K562 (cell line): Measurements from ENCODE around the gene SLC35B1.

ENCODE experiments used
- CBFB ChIP-seq: sonication (generic); formaldehyde crosslinking; IDR thresholded peaks from 2 replicates; pipeline ENCODE4 v1.4.0; 2020; ENCODE audit warnings: mild to moderate bottlenecking, missing genetic modification reagents
- DACH1 ChIP-seq: fragments of 450-650 bp; IDR thresholded peaks from 2 replicates; pipeline ENCODE4 v1.6.1; 2018; ENCODE audit not compliant: partially characterized antibody
- FOXJ3 ChIP-seq: sonication (generic); formaldehyde crosslinking; IDR thresholded peaks from 2 replicates; pipeline ENCODE4 v1.4.0; 2020; ENCODE audit warnings: mild to moderate bottlenecking, missing genetic modification reagents
- GABPB1 ChIP-seq: sonication (generic); formaldehyde crosslinking; IDR thresholded peaks from 2 replicates; pipeline ENCODE4 v1.8.0; 2022; ENCODE audit warnings: mild to moderate bottlenecking, missing genetic modification reagents
- HCFC1 ChIP-seq: IDR thresholded peaks from 2 replicates; pipeline ENCODE4 v1.6.1; 2012; ENCODE audit warnings: low read depth, low read length, improper control_type of control experiment
- HNRNPH1 ChIP-seq: fragments of 200-400 bp; formaldehyde crosslinking; optimal IDR thresholded peaks from 2 replicates; pipeline ENCODE3; 2017; ENCODE audit warnings: low read depth, mild to moderate bottlenecking, low read length, moderate library complexity
- MTA2 ChIP-seq: fragments of 450-650 bp; IDR thresholded peaks from 2 replicates; pipeline ENCODE4 v1.6.1; 2016; ENCODE audit warnings: low read depth
- POLR2A ChIP-seq: fragments of 450-650 bp; conservative IDR thresholded peaks from 2 replicates; pipeline ENCODE4 v1.6.1; 2016
- POLR2AphosphoS5 ChIP-seq: IDR thresholded peaks from 2 replicates; pipeline ENCODE4 v1.6.1; 2011; ENCODE audit warnings: mild to moderate bottlenecking, low read depth, low read length, moderate library complexity; ENCODE audit not compliant: control insufficient read depth, insufficient read depth
- REST ChIP-seq, 2 experiments: fragments of 450-650 bp; formaldehyde crosslinking in 1 of 2; IDR thresholded peaks; 2 replicates each; pipeline versions ENCODE4 v1.4.0 to v1.6.1; 2014 to 2020; ENCODE audit warnings: mild to moderate bottlenecking in 2 of 2, borderline replicate concordance in 1 of 2, low read depth in 1 of 2
- SRF ChIP-seq, 2 experiments: fragments of 250-450, 450-650 bp in 1 of 2; sonication (Bioruptor Pico) in 1 of 2; sonication (generic) in 1 of 2; formaldehyde crosslinking; IDR thresholded peaks; 2 replicates each; pipeline versions ENCODE4 v1.5.0 to v1.5.1; 2020 to 2022; ENCODE audit warnings: mild to moderate bottlenecking in 1 of 2, missing genetic modification reagents in 1 of 2
- ZSCAN29 ChIP-seq: fragments of 450-650 bp; IDR thresholded peaks from 2 replicates; pipeline ENCODE4 v1.6.1; 2017

- no peak for TF ChIP-seq POLR2A
- no peak for TF ChIP-seq SRF (CRISPR knock-in tag; IDR thresholded peaks at IDR 0.05)
- TF ChIP-seq GABPB1 (CRISPR knock-in tag) = no peak
- no peak for TF ChIP-seq CBFB
- no peak for TF ChIP-seq DACH1
- TF ChIP-seq POLR2AphosphoS5 = no peak
- TF ChIP-seq HNRNPH1 = no peak
- TF ChIP-seq HCFC1 = no peak
- TF ChIP-seq FOXJ3 (CRISPR knock-in tag) = no peak
- no peak for TF ChIP-seq ZSCAN29
- no peak for TF ChIP-seq MTA2
- TF ChIP-seq REST (IDR thresholded peaks at IDR 0.05; ENCODE audit: borderline replicate concordance) = no peak
- TF ChIP-seq REST (CRISPR knock-in tag; IDR thresholded peaks at IDR 0.05; ENCODE audit: low read depth) = no peak
Observed at GRCh38 chr17:49681106-49681979, 26.4 kb downstream of the SLC35B1 start.
